HG02852 (cell line): ENCODE measurements around the gene NKAIN2.
"Not testable (repeated sequence)": the region's sequence is repeated elsewhere in the genome, so short reads cannot be mapped to it uniquely, and the experiment has no call there.

ENCODE experiments used
- ATAC-seq: cut with Tn5 transposase; IDR thresholded peaks from one replicate; pipeline ENCODE4 v1.9.1; 2021; ENCODE audit warnings: mild to moderate bottlenecking, moderate library complexity; ENCODE audit not compliant: unreplicated experiment

The NKAIN2 gene

GRCh38 chr6:124539096-124539495, 735.4 kb downstream of the NKAIN2 start:
- no peak for ATAC-seq

- no peak for ATAC-seq
Measured at GRCh38 chr6:124541573-124541972, 737.9 kb downstream of the NKAIN2 start.

GRCh38 chr6:124546601-124547000, 742.9 kb downstream of the NKAIN2 start:
- ATAC-seq: no peak

GRCh38 chr6:124551711-124552233, 748.1 kb downstream of the NKAIN2 start:
- ATAC-seq: no peak

- no peak for ATAC-seq
Measured at GRCh38 chr6:124557873-124558272, 754.2 kb downstream of the NKAIN2 start.

GRCh38 chr6:124560078-124560477, 756.4 kb downstream of the NKAIN2 start:
- ATAC-seq: not testable (repeated sequence)

GRCh38 chr6:124560873-124561567, 757.4 kb downstream of the NKAIN2 start:
- no peak for ATAC-seq

GRCh38 chr6:124561635-124562130, 758.0 kb downstream of the NKAIN2 start:
- ATAC-seq: no peak

- not testable (repeated sequence) for ATAC-seq
Measured at GRCh38 chr6:124564125-124564524, 760.5 kb downstream of the NKAIN2 start.

- ATAC-seq: no peak
Measured at GRCh38 chr6:124567401-124567800, 763.7 kb downstream of the NKAIN2 start.

GRCh38 chr6:124573953-124574352, 770.3 kb downstream of the NKAIN2 start:
- no peak for ATAC-seq

- ATAC-seq: no peak
Measured at GRCh38 chr6:124577734-124578281, 774.1 kb downstream of the NKAIN2 start.

- no peak for ATAC-seq
Measured at GRCh38 chr6:124590001-124590400, 786.3 kb downstream of the NKAIN2 start.

- ATAC-seq: no peak
Measured at GRCh38 chr6:124599656-124600055, 796.0 kb downstream of the NKAIN2 start.

GRCh38 chr6:124604719-124605118, 801.1 kb downstream of the NKAIN2 start:
- no peak for ATAC-seq

- ATAC-seq: no peak
Measured at GRCh38 chr6:124607119-124607627, 803.5 kb downstream of the NKAIN2 start.

GRCh38 chr6:124613031-124613430, 809.4 kb downstream of the NKAIN2 start:
- no peak for ATAC-seq

- ATAC-seq: no peak
Measured at GRCh38 chr6:124622351-124622750, 818.7 kb downstream of the NKAIN2 start.

GRCh38 chr6:124633655-124634054, 830.0 kb downstream of the NKAIN2 start:
- no peak for ATAC-seq

GRCh38 chr6:124640432-124640831, 836.8 kb downstream of the NKAIN2 start:
- ATAC-seq: no peak

- no peak for ATAC-seq
Measured at GRCh38 chr6:124655866-124656265, 852.2 kb downstream of the NKAIN2 start.

- ATAC-seq: no peak
Measured at GRCh38 chr6:124658053-124658452, 854.4 kb downstream of the NKAIN2 start.
